IMR-90 (cell line): ENCODE data around the gene KLHL6. TPM values are rescaled to one million over a fixed set of nuclear protein-coding genes. Genes with fewer than 3 reads are reported as not detected.

ENCODE experiments used
- ATAC-seq: fragments of 200-7000 bp; cut with Tn5 transposase; 2 replicates; pipeline ENCODE4 v1.9.1; 2020; ENCODE audit warnings: low read depth, mild to moderate bottlenecking, moderate library complexity
- BruUV-seq: library from RNA; stranded (reverse); fragments of 400-500 nt; replicated peaks from 2 replicates; lab custom pipeline; 2021; lab: Mats Ljungman, UMichigan
- CTCF ChIA-PET: fragments of 300-600 bp; formaldehyde crosslinking; extraction: SDS; loops from one replicate; lab custom pipeline; 2021; ENCODE audit warnings: antibody characterized with exemption; lab: Yijun Ruan, JAX
- POLR2A ChIA-PET: fragments of 300-600 bp; sonication (Branson Sonifier 250); formaldehyde crosslinking; loops from one replicate; lab custom pipeline; 2022; ENCODE audit warnings: antibody characterized with exemption; ENCODE audit not compliant: unreplicated experiment; lab: Charles Lee
- DNase-seq: peaks from one replicate; pipeline ENCODE4 v3.0.0; 2013
- H2AFZ ChIP-seq: replicated peaks from 2 replicates; pipeline ENCODE3; 2013; ENCODE audit warnings: low read length, mild to moderate bottlenecking; ENCODE audit not compliant: poor library complexity
- H2AK5ac ChIP-seq: 2 replicates; pipeline ENCODE4 v1.6.1; 2013; ENCODE audit warnings: low read depth, low read length, inconsistent platforms
- H2AK9ac ChIP-seq: replicated peaks from 2 replicates; pipeline ENCODE3; 2013; ENCODE audit warnings: mild to moderate bottlenecking, low read depth, low read length, moderate library complexity; ENCODE audit not compliant: poor library complexity
- H2BK120ac ChIP-seq: 2 replicates; pipeline ENCODE4 v1.6.1; 2013; ENCODE audit warnings: low read depth, low read length, inconsistent platforms
- H2BK15ac ChIP-seq: 3 replicates; pipeline ENCODE4 v1.6.1; 2013; ENCODE audit warnings: low read depth, low read length, inconsistent platforms
- H2BK20ac ChIP-seq: 2 replicates; pipeline ENCODE4 v1.6.1; 2013; ENCODE audit warnings: low read depth, mild to moderate bottlenecking, inconsistent platforms, low read length, moderate library complexity
- H2BK5ac ChIP-seq: 2 replicates; pipeline ENCODE4 v1.6.1; 2013; ENCODE audit warnings: mild to moderate bottlenecking, low read depth, low read length, inconsistent platforms; ENCODE audit not compliant: poor library complexity, severe bottlenecking
- H3K14ac ChIP-seq: replicated peaks from 2 replicates; pipeline ENCODE4 v1.6.1; 2013; ENCODE audit warnings: low read depth, low read length, inconsistent platforms
- H3K18ac ChIP-seq: 2 replicates; pipeline ENCODE4 v1.6.1; 2013; ENCODE audit warnings: low read depth, low read length, control low read depth
- H3K23ac ChIP-seq: 2 replicates; pipeline ENCODE4 v1.6.1; 2013; ENCODE audit warnings: low read depth, low read length, inconsistent platforms
- H3K27ac ChIP-seq: 2 replicates; pipeline ENCODE4 v1.5.1; 2013; ENCODE audit warnings: mild to moderate bottlenecking, control low read depth, low read length; ENCODE audit not compliant: insufficient read depth
- H3K27me3 ChIP-seq: 2 replicates; pipeline ENCODE4 v1.6.1; 2013; ENCODE audit warnings: low read length; ENCODE audit not compliant: control insufficient read depth, insufficient read depth
- H3K36me3 ChIP-seq: 2 replicates; pipeline ENCODE4 v1.6.1; 2013; ENCODE audit warnings: low read length, mixed read lengths; ENCODE audit not compliant: control insufficient read depth, insufficient read depth
- H3K4ac ChIP-seq: 2 replicates; pipeline ENCODE4 v1.6.1; 2013; ENCODE audit warnings: low read depth, low read length, inconsistent platforms
- H3K4me1 ChIP-seq: 2 replicates; pipeline ENCODE4 v1.6.1; 2013; ENCODE audit warnings: low read length, mixed read lengths; ENCODE audit not compliant: control insufficient read depth, insufficient read depth
- H3K4me2 ChIP-seq: 2 replicates; pipeline ENCODE4 v1.6.1; 2013; ENCODE audit warnings: low read depth, mild to moderate bottlenecking, control low read depth, low read length, moderate library complexity
- H3K4me3 ChIP-seq: 2 replicates; pipeline ENCODE4 v1.5.1; 2013; ENCODE audit warnings: low read depth, mild to moderate bottlenecking, control low read depth, low read length, moderate library complexity; ENCODE audit not compliant: insufficient read depth
- H3K56ac ChIP-seq: 2 replicates; pipeline ENCODE4 v1.6.1; 2013; ENCODE audit warnings: low read length, inconsistent platforms; ENCODE audit not compliant: insufficient read depth; ENCODE audit errors: extremely low read depth
- H3K79me1 ChIP-seq, 2 experiments: 2 replicates each; pipeline ENCODE4 v1.6.1; 2013; ENCODE audit warnings: low read length in 2 of 2, inconsistent platforms in 1 of 2, low read depth in 1 of 2
- H3K9ac ChIP-seq: 2 replicates; pipeline ENCODE4 v1.6.1; 2013; ENCODE audit warnings: low read depth, low read length, control low read depth
- H3K9me1 ChIP-seq: 2 replicates; pipeline ENCODE4 v1.6.1; 2013; ENCODE audit warnings: low read length, inconsistent platforms; ENCODE audit not compliant: insufficient read depth
- H3K9me3 ChIP-seq: 2 replicates; pipeline ENCODE4 v1.6.1; 2013; ENCODE audit warnings: low read length; ENCODE audit not compliant: control insufficient read depth, insufficient read depth
- H4K20me1 ChIP-seq: 2 replicates; pipeline ENCODE4 v1.6.1; 2013; ENCODE audit warnings: low read length, inconsistent platforms; ENCODE audit not compliant: insufficient read depth
- H4K5ac ChIP-seq: 2 replicates; pipeline ENCODE4 v1.6.1; 2013; ENCODE audit warnings: mild to moderate bottlenecking, low read depth, low read length, control low read depth
- H4K8ac ChIP-seq, 2 experiments: 2 replicates each; pipeline ENCODE4 v1.6.1; 2013; ENCODE audit warnings: low read depth in 2 of 2, low read length in 2 of 2, control low read depth in 1 of 2, inconsistent platforms in 1 of 2
- H4K91ac ChIP-seq: 2 replicates; pipeline ENCODE4 v1.6.1; 2013; ENCODE audit warnings: low read depth, low read length, inconsistent platforms; ENCODE audit not compliant: insufficient read depth
- MAFK ChIP-seq: IDR thresholded peaks from 2 replicates; pipeline ENCODE4 v1.6.1; 2012; ENCODE audit warnings: low read depth, low read length, improper control_type of control experiment
- NFE2L2 ChIP-seq: fragments of 150-350 bp; IDR thresholded peaks from 2 replicates; pipeline ENCODE4 v1.6.1; 2016; ENCODE audit warnings: low read depth, mild to moderate bottlenecking, low read length
- WGBS, 2 experiments: methylation state at CpG; one replicate each; pipeline versions ENCODE4 v1.1.5 to v1.1.7; 2013; ENCODE audit warnings: missing lambda C conversion rate in 2 of 2; ENCODE audit not compliant: insufficient read length in 1 of 2; ENCODE audit errors: extremely low coverage in 2 of 2; 5-methylcytosine and 5-hydroxymethylcytosine counted together
- dilution Hi-C: fragments of 300-500 bp; cut with HindIII; formaldehyde crosslinking; loops from one replicate; pipeline ENCODE4 v1.14.3; 2018; ENCODE audit warnings: low sequenced_read_pairs; ENCODE audit not compliant: unreplicated experiment
- in situ Hi-C: fragments of 300-500 bp; cut with MboI; formaldehyde crosslinking; loops from 3 replicates; pipeline ENCODE4 v1.14.3; 2019; ENCODE audit warnings: low sequenced_read_pairs, inconsistent platforms, mixed read lengths
- intact Hi-C: fragments of 100-400 bp; cut with micrococcal nuclease; formaldehyde crosslinking; loops from 2 replicates; pipeline ENCODE4 v1.10.0; 2022
- polyA plus RNA-seq, 3 experiments: library from polyadenylated mRNA; depleted of rRNA; stranded (reverse); fragments of >200 nt; gene quantifications; 2 replicates each; pipeline ENCODE4 v1.2.3, GENCODE V29; 2012; ENCODE audit warnings: low replicate concordance in 1 of 3
- total RNA-seq: library from RNA; depleted of rRNA; stranded (reverse); fragments of >200 nt; gene quantifications from 2 replicates; pipeline ENCODE4 v1.2.3, GENCODE V29; 2012
- TF ChIP-seq, protein P1 (sequence below): fragments of 150-350 bp; IDR thresholded peaks from 2 replicates; pipeline ENCODE4 v1.6.1; 2016; ENCODE audit warnings: low read depth, mild to moderate bottlenecking, low read length, moderate library complexity, borderline replicate concordance

KLHL6 gene
- total and polyA plus RNA-seq, 2 of the 4 experiments (the other 2 are of a cell fraction): not detected

DNA sequence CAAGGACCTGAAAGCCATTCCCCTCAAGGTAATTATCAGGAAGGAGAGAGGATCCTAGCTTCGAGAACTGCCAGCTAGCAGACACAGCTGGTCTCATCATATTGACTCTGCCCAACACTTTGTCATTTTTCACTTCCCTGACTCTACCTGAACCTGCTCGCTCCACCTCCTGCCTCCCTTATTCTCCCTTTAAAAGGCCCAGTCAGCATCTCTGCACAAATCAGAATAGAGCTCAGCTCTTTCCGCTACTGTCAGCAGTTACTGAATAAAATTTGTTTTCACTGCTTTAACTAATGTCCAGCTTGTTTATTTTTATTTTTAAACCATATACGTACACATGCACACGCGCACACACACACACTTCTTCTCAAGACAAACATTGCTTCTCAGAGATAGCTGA is 69.9 kb downstream of the KLHL6 start:
- TF ChIP-seq, protein P1, sequence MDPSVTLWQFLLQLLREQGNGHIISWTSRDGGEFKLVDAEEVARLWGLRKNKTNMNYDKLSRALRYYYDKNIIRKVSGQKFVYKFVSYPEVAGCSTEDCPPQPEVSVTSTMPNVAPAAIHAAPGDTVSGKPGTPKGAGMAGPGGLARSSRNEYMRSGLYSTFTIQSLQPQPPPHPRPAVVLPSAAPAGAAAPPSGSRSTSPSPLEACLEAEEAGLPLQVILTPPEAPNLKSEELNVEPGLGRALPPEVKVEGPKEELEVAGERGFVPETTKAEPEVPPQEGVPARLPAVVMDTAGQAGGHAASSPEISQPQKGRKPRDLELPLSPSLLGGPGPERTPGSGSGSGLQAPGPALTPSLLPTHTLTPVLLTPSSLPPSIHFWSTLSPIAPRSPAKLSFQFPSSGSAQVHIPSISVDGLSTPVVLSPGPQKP: no peak
- TF ChIP-seq MAFK (peak; percentile 55), NFE2L2 (no peak)
- peaks cover 8% of the 10 kb centered on the region for H3K4me1 ChIP-seq
- intact Hi-C loops: no loop called here
- H3K27me3 ChIP-seq: peaks cover 2% of the 10 kb centered on the region; the same call in 1 of the 2 replicates
- in situ Hi-C loops: no loop called here
- no peak overlapping the region for H2AK5ac ChIP-seq
- no peak overlapping the region for H2BK5ac ChIP-seq
- no peak overlapping the region for H3K4ac ChIP-seq
- no peak overlapping the region for H3K23ac ChIP-seq
- BruUV-seq: no TSS peak
- no peak overlapping the region for H3K18ac ChIP-seq
- no peak overlapping the region for H4K5ac ChIP-seq
- H3K9me3 ChIP-seq: no peaks in the 10 kb centered on the region
- dilution Hi-C loops: no loop called here
- no peak overlapping the region for H2BK15ac ChIP-seq
- ChIA-PET CTCF (interaction anchor here (0.6 kb wide), 1 partner anchor 10 kb away, joined by 3 read pairs; no protein-coding TSS in a partner anchor), POLR2A (no interaction called here)
- H3K27ac ChIP-seq: no peak overlapping the region
- H3K56ac ChIP-seq: no peak overlapping the region
- H3K9ac ChIP-seq: no peak overlapping the region
- DNase-seq: no peak
- H3K9me1 ChIP-seq: no peaks in the 10 kb centered on the region
- WGBS, 2 experiments: no CpG with 5 or more reads among the region's 6 CpGs
- H2AFZ ChIP-seq: no peak overlapping the region
- no peak for ATAC-seq
- H2BK120ac ChIP-seq: no peak overlapping the region
- no peak overlapping the region for H4K91ac ChIP-seq
- no peak overlapping the region for H2AK9ac ChIP-seq
- no peak overlapping the region for H3K4me3 ChIP-seq
- no peak overlapping the region for H4K8ac ChIP-seq
- no peak overlapping the region for H2BK20ac ChIP-seq
- H4K20me1 ChIP-seq: no peaks in the 10 kb centered on the region
- H3K36me3 ChIP-seq: no peaks in the 10 kb centered on the region
- H3K14ac ChIP-seq: no peak overlapping the region
- no peaks in the 10 kb centered on the region for H3K79me1 ChIP-seq
- no peak overlapping the region for H3K4me2 ChIP-seq
